Caco-2 (cell line): Measurements from ENCODE around the gene LRRC27. TPM values are rescaled to one million over a fixed set of nuclear protein-coding genes. Genes with fewer than 3 reads are reported as not detected.

Experiments used
- BruUV-seq: library from RNA; stranded (reverse); fragments of 400-500 nt; replicated peaks from 2 replicates; lab custom pipeline; 2021; lab: Mats Ljungman, UMichigan
- CTCF ChIA-PET: fragments of 300-600 bp; sonication (Branson Sonifier 250); formaldehyde crosslinking; loops from one replicate; lab custom pipeline; 2022; ENCODE audit warnings: antibody characterized with exemption; lab: Charles Lee
- POLR2A ChIA-PET: fragments of 300-600 bp; sonication (Branson Sonifier 250); formaldehyde crosslinking; loops from one replicate; lab custom pipeline; 2022; ENCODE audit warnings: antibody characterized with exemption; lab: Charles Lee
- DNase-seq, 2 experiments: peaks; one replicate each; pipeline versions ENCODE4 v3.0.0 to v3.0.0-alpha.2; 2020 to 2022
- H3K27me3 ChIP-seq: replicated peaks from 2 replicates; pipeline ENCODE4 v1.6.0; 2011; ENCODE audit warnings: low read length; ENCODE audit not compliant: control insufficient read depth, insufficient read depth
- H3K36me3 ChIP-seq: 2 replicates; pipeline ENCODE4 v1.5.1; 2011; ENCODE audit warnings: low read length; ENCODE audit not compliant: control insufficient read depth, insufficient read depth
- H3K4me1 ChIP-seq: fragments of 250-450 bp; sonication (Bioruptor Pico); 2 replicates; pipeline ENCODE4 v1.5.1; 2020; ENCODE audit warnings: mild to moderate bottlenecking
- H3K4me3 ChIP-seq: 2 replicates; pipeline ENCODE4 v1.5.1; 2011; ENCODE audit warnings: low read depth, mild to moderate bottlenecking, control low read depth, low read length
- H3K9me3 ChIP-seq: fragments of 250-450 bp; sonication (Bioruptor Pico); 2 replicates; pipeline ENCODE4 v1.5.1; 2020; ENCODE audit warnings: mild to moderate bottlenecking, moderate library complexity
- H3K27ac Mint-ChIP-seq: one replicate; pipeline ENCODE4 v1.8.0; 2022; ENCODE audit warnings: mixed read lengths; ENCODE audit not compliant: unreplicated experiment
- H3K27me3 Mint-ChIP-seq: one replicate; pipeline ENCODE4 v1.8.0; 2022; ENCODE audit warnings: mixed read lengths; ENCODE audit not compliant: insufficient read depth, unreplicated experiment
- H3K36me3 Mint-ChIP-seq: one replicate; pipeline ENCODE4 v1.8.0; 2022; ENCODE audit warnings: mild to moderate bottlenecking, mixed read lengths; ENCODE audit not compliant: insufficient read depth, unreplicated experiment
- H3K4me1 Mint-ChIP-seq: one replicate; pipeline ENCODE4 v1.8.0; 2022; ENCODE audit warnings: low read depth, mixed read lengths; ENCODE audit not compliant: unreplicated experiment
- H3K4me3 Mint-ChIP-seq: one replicate; pipeline ENCODE4 v1.8.0; 2022; ENCODE audit warnings: mild to moderate bottlenecking, moderate library complexity, mixed read lengths; ENCODE audit not compliant: unreplicated experiment
- H3K9me3 Mint-ChIP-seq: one replicate; pipeline ENCODE4 v1.8.0; 2022; ENCODE audit warnings: mixed read lengths; ENCODE audit not compliant: unreplicated experiment
- CTCF ChIP-seq, 2 experiments: fragments of 200-600 bp in 1 of 2; IDR thresholded peaks; 1 replicate in 1 of 2; 2 replicates in 1 of 2; pipeline versions ENCODE4 v1.5.1 to v1.8.0; 2011 to 2022; ENCODE audit warnings: antibody characterized with exemption in 1 of 2, control low read depth in 1 of 2, inconsistent platforms in 1 of 2, low read depth in 1 of 2, low read length in 1 of 2, mild to moderate bottlenecking in 1 of 2, moderate library complexity in 1 of 2; ENCODE audit not compliant: insufficient read depth in 1 of 2, severe bottlenecking in 1 of 2, unreplicated experiment in 1 of 2
- intact Hi-C: fragments of 100-400 bp; cut with micrococcal nuclease; formaldehyde crosslinking; loops from one replicate; pipeline ENCODE4 v1.10.0; 2022; ENCODE audit not compliant: unreplicated experiment
- total RNA-seq: library from RNA; stranded (reverse); gene quantifications from 2 replicates; pipeline ENCODE4 v1.2.3, GENCODE V29; 2022

LRRC27 gene
- total RNA-seq, 1 experiment from 2014 or later = 11.7 TPM

- Mint-ChIP-seq H3K27me3 (no peaks in the 10 kb centered on the region), H3K27ac (no peak overlapping the region), H3K4me3 (no peak overlapping the region), H3K36me3 (peaks cover 6% of the 10 kb centered on the region), H3K4me1 (peaks cover 7% of the 10 kb centered on the region), H3K9me3 (no peaks in the 10 kb centered on the region)
- H3K27me3 ChIP-seq = no peaks in the 10 kb centered on the region
- DNase-seq = no peak
- CTCF ChIA-PET = no interaction called here
- intact Hi-C loops = no loop called here
- no peaks in the 10 kb centered on the region for H3K36me3 ChIP-seq
- POLR2A ChIA-PET = no interaction called here
- no peaks in the 10 kb centered on the region for H3K4me1 ChIP-seq
- H3K4me3 ChIP-seq = no peak overlapping the region
- H3K9me3 ChIP-seq = no peaks in the 10 kb centered on the region
- no TSS peak for BruUV-seq
- no peak for TF ChIP-seq CTCF (IDR thresholded peaks at IDR 0.05; ENCODE audit: insufficient read depth in 1 of 2, low read depth in 1 of 2, low read length in 1 of 2, severe bottlenecking in 1 of 2, unreplicated experiment in 1 of 2)
These were observed 13.4 kb downstream of the LRRC27 start for GRCh38 chr10:132345345-132345744.

GRCh38 chr10:132346806-132347205 is 14.8 kb downstream of the LRRC27 start:
- Mint-ChIP-seq H3K27me3 (no peaks in the 10 kb centered on the region), H3K4me3 (no peak overlapping the region), H3K27ac (no peak overlapping the region), H3K4me1 (peaks cover 7% of the 10 kb centered on the region), H3K9me3 (no peaks in the 10 kb centered on the region), H3K36me3 (peaks cover 6% of the 10 kb centered on the region)
- Histone ChIP-seq H3K36me3 (no peaks in the 10 kb centered on the region), H3K9me3 (no peaks in the 10 kb centered on the region), H3K4me3 (no peak overlapping the region), H3K27me3 (no peaks in the 10 kb centered on the region), H3K4me1 (no peaks in the 10 kb centered on the region)
- intact Hi-C loops = no loop called here
- DNase-seq = no peak
- POLR2A ChIA-PET = no interaction called here
- no peak for TF ChIP-seq CTCF (IDR thresholded peaks at IDR 0.05; ENCODE audit: insufficient read depth in 1 of 2, low read depth in 1 of 2, low read length in 1 of 2, severe bottlenecking in 1 of 2, unreplicated experiment in 1 of 2)
- BruUV-seq = no TSS peak
- CTCF ChIA-PET = no interaction called here

GRCh38 chr10:132347211-132347930 is 15.4 kb downstream of the LRRC27 start:
- no peaks in the 10 kb centered on the region for H3K9me3 Mint-ChIP-seq
- CTCF ChIA-PET = no interaction called here
- H3K9me3 ChIP-seq = no peaks in the 10 kb centered on the region
- peaks cover 3% of the 10 kb centered on the region for H3K36me3 Mint-ChIP-seq
- no peak for TF ChIP-seq CTCF (IDR thresholded peaks at IDR 0.05; ENCODE audit: insufficient read depth in 1 of 2, low read depth in 1 of 2, low read length in 1 of 2, severe bottlenecking in 1 of 2, unreplicated experiment in 1 of 2)
- no peak overlapping the region for H3K4me3 Mint-ChIP-seq
- no peak overlapping the region for H3K4me3 ChIP-seq
- H3K36me3 ChIP-seq = no peaks in the 10 kb centered on the region
- H3K27me3 ChIP-seq = no peaks in the 10 kb centered on the region
- peaks cover 7% of the 10 kb centered on the region for H3K4me1 Mint-ChIP-seq
- BruUV-seq = no TSS peak
- POLR2A ChIA-PET = no interaction called here
- H3K27me3 Mint-ChIP-seq = no peaks in the 10 kb centered on the region
- H3K4me1 ChIP-seq = no peaks in the 10 kb centered on the region
- H3K27ac Mint-ChIP-seq = no peak overlapping the region
- intact Hi-C loops = no loop called here
- no peak for DNase-seq
